GM23248 (cell line): ENCODE data around the gene SPOCK3. TPM values are rescaled to one million over a fixed set of nuclear protein-coding genes. Genes with fewer than 3 reads are reported as not detected.

ENCODE experiments used
- DNase-seq: peaks from one replicate; pipeline ENCODE4 v3.0.0-alpha.2; 2015
- H2AFZ ChIP-seq: fragments of 200-600 bp; sonication (generic); 2 replicates; pipeline ENCODE4 v1.6.1; 2016; ENCODE audit warnings: antibody characterized with exemption
- H3F3A ChIP-seq: fragments of 200-600 bp; sonication (generic); 2 replicates; pipeline ENCODE4 v1.6.1; 2016; ENCODE audit warnings: mild to moderate bottlenecking, antibody characterized with exemption, mixed run types; ENCODE audit not compliant: insufficient read depth
- H3K27ac ChIP-seq: fragments of 200-600 bp; sonication (generic); 2 replicates; pipeline ENCODE4 v1.5.1; 2016; ENCODE audit warnings: mild to moderate bottlenecking
- H3K27me3 ChIP-seq: fragments of 200-600 bp; sonication (generic); replicated peaks from 2 replicates; pipeline ENCODE4 v1.6.1; 2016; ENCODE audit warnings: mild to moderate bottlenecking; ENCODE audit not compliant: insufficient read depth
- H3K36me3 ChIP-seq: fragments of 200-600 bp; sonication (generic); 2 replicates; pipeline ENCODE4 v1.6.1; 2016; ENCODE audit warnings: low read depth, mild to moderate bottlenecking
- H3K4me1 ChIP-seq: fragments of 200-600 bp; sonication (generic); 2 replicates; pipeline ENCODE4 v1.6.1; 2016; ENCODE audit warnings: mild to moderate bottlenecking; ENCODE audit not compliant: insufficient read depth
- H3K4me2 ChIP-seq: fragments of 200-600 bp; sonication (generic); one replicate; pipeline ENCODE4 v1.6.1; 2016; ENCODE audit warnings: mild to moderate bottlenecking; ENCODE audit not compliant: unreplicated experiment
- H3K4me3 ChIP-seq: fragments of 200-600 bp; sonication (generic); 2 replicates; pipeline ENCODE4 v1.5.1; 2016; ENCODE audit warnings: mild to moderate bottlenecking
- H3K79me2 ChIP-seq: fragments of 200-600 bp; sonication (generic); 2 replicates; pipeline ENCODE4 v1.6.1; 2016; ENCODE audit warnings: mild to moderate bottlenecking; ENCODE audit not compliant: insufficient read depth
- H3K9ac ChIP-seq: fragments of 200-600 bp; sonication (generic); 2 replicates; pipeline ENCODE4 v1.6.1; 2016; ENCODE audit warnings: mild to moderate bottlenecking
- H3K9me2 ChIP-seq: fragments of 200-600 bp; sonication (generic); 2 replicates; pipeline ENCODE4 v1.6.1; 2016; ENCODE audit warnings: mixed run types, mild to moderate bottlenecking, moderate library complexity; ENCODE audit not compliant: insufficient read depth
- H3K9me3 ChIP-seq: fragments of 200-600 bp; sonication (generic); one replicate; pipeline ENCODE4 v1.6.1; 2017; ENCODE audit warnings: low read depth
- H4K20me1 ChIP-seq: fragments of 200-600 bp; sonication (generic); 2 replicates; pipeline ENCODE4 v1.6.0; 2016; ENCODE audit not compliant: insufficient read depth
- EZH2 ChIP-seq: fragments of 200-600 bp; sonication (generic); IDR thresholded peaks from 2 replicates; pipeline ENCODE4 v1.6.1; 2018; ENCODE audit warnings: antibody characterized with exemption, mild to moderate bottlenecking; ENCODE audit not compliant: insufficient read depth, poor library complexity, severe bottlenecking
- EZH2phosphoT487 ChIP-seq: fragments of 200-600 bp; sonication (generic); IDR thresholded peaks from 2 replicates; pipeline ENCODE4 v1.6.1; 2018; ENCODE audit warnings: antibody characterized with exemption, moderate library complexity, mild to moderate bottlenecking, low read depth; ENCODE audit not compliant: insufficient read depth
- WGBS, 2 experiments: methylation state at CpG; one replicate each; pipeline ENCODE4 v1.1.6; 2015 to 2017; ENCODE audit warnings: low lambda C conversion rate in 2 of 2, low coverage in 1 of 2; ENCODE audit errors: missing lambda C conversion rate in 2 of 2; 5-methylcytosine and 5-hydroxymethylcytosine counted together
- in situ Hi-C: fragments of 300-500 bp; cut with MboI; formaldehyde crosslinking; loops from 2 replicates; pipeline ENCODE4 v1.15.0; 2020
- polyA plus RNA-seq: library from polyadenylated mRNA; unstranded; fragments of >200 nt; fragmentation: Nextera tagmentation; extraction: Ambion mirVana; gene quantifications from 2 replicates; pipeline ENCODE4 v1.2.1, GENCODE V29; 2016
- total RNA-seq: library from RNA; depleted of rRNA; stranded (reverse); fragments of >200 nt; shearing (Covaris generic); gene quantifications from 2 replicates; pipeline ENCODE4 v1.2.3, GENCODE V29; 2014

Gene SPOCK3
- total and polyA plus RNA-seq, 2 experiments from 2014 or later: not detected

GRCh38 chr4:167171928-167172327, 62.4 kb downstream of the SPOCK3 start:
- in situ Hi-C loops: no loop called here
- no peaks in the 10 kb centered on the region for H3K9me3 ChIP-seq
- WGBS, 2 experiments: 0% methylated on average over 1 of the region's 1 CpG
- TF ChIP-seq EZH2: no peak
- no peak for TF ChIP-seq EZH2phosphoT487
- no peak overlapping the region for H2AFZ ChIP-seq
- H3K79me2 ChIP-seq: no peaks in the 10 kb centered on the region
- no peak overlapping the region for H3K27ac ChIP-seq
- H3K4me2 ChIP-seq: no peak overlapping the region
- no peaks in the 10 kb centered on the region for H3K4me1 ChIP-seq
- no peak overlapping the region for H3K4me3 ChIP-seq
- H3K36me3 ChIP-seq: no peaks in the 10 kb centered on the region
- H3K9ac ChIP-seq: no peak overlapping the region
- no peaks in the 10 kb centered on the region for H3K27me3 ChIP-seq
- no peaks in the 10 kb centered on the region for H4K20me1 ChIP-seq
- no peaks in the 10 kb centered on the region for H3K9me2 ChIP-seq
- H3F3A ChIP-seq: no peaks in the 10 kb centered on the region
- DNase-seq: no peak

DNA sequence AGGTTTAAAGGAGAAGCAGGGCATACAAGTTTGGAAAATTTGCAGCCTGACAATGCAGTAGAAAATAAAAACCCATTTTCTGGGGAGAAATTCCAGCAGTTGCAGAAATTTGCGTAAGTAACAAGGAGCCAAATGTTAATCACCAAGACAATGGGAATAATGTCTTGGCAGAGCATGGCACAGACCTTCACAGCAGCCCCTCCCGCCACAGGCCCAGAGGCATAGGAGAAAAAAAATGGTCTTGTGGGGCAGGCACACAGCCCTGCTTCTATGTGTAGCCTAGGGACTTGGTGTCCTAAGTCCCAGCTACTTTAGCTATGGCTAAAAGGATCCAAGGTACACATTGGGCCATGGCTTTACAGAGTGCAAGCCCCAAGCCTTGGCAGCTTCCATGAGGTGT, 65.7 kb downstream of the SPOCK3 start:
- no peaks in the 10 kb centered on the region for H3K36me3 ChIP-seq
- H3K4me1 ChIP-seq: no peaks in the 10 kb centered on the region
- H3K27me3 ChIP-seq: no peaks in the 10 kb centered on the region
- H2AFZ ChIP-seq: no peak overlapping the region
- WGBS, 2 experiments: 26 to 35% methylated on average over 2 of the region's 2 CpGs
- in situ Hi-C loops: no loop called here
- H3K27ac ChIP-seq: no peak overlapping the region
- TF ChIP-seq EZH2 (no peak), EZH2phosphoT487 (no peak)
- H3K9ac ChIP-seq: no peak overlapping the region
- no peaks in the 10 kb centered on the region for H3K9me3 ChIP-seq
- no peaks in the 10 kb centered on the region for H3K9me2 ChIP-seq
- no peak overlapping the region for H3K4me2 ChIP-seq
- no peaks in the 10 kb centered on the region for H4K20me1 ChIP-seq
- no peak overlapping the region for H3K4me3 ChIP-seq
- H3K79me2 ChIP-seq: no peaks in the 10 kb centered on the region
- no peaks in the 10 kb centered on the region for H3F3A ChIP-seq
- no peak for DNase-seq

DNA sequence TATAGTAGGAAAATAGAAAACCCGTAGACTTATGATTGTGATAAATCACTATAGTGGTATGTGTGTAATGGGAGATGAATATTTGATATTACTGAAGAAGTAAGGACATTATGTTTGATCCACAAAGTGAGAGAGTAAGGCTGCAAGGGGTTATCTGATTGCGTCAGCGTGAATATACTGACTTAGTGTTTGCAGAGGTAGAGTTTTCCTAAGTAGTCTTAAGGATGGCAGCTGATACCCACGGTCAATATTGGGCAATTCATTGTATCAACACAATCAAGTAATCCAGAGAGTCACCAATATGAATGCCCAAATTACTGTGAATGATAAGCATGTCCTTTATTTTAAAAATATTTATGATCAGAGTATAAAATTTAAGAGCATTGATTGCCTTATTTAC, 83.7 kb downstream of the SPOCK3 start:
- 10 to 22% methylated on average over 4 of the region's 4 CpGs for whole genome bisulfite sequencing, 2 experiments
- in situ Hi-C loops: no loop called here
- no peaks in the 10 kb centered on the region for H3F3A ChIP-seq
- no peaks in the 10 kb centered on the region for H3K4me1 ChIP-seq
- no peaks in the 10 kb centered on the region for H4K20me1 ChIP-seq
- H3K9me3 ChIP-seq: no peaks in the 10 kb centered on the region
- H2AFZ ChIP-seq: no peak overlapping the region
- DNase-seq: no peak
- no peaks in the 10 kb centered on the region for H3K27me3 ChIP-seq
- H3K4me2 ChIP-seq: no peak overlapping the region
- no peak for TF ChIP-seq EZH2
- TF ChIP-seq EZH2phosphoT487: no peak
- H3K27ac ChIP-seq: no peak overlapping the region
- no peaks in the 10 kb centered on the region for H3K36me3 ChIP-seq
- no peak overlapping the region for H3K9ac ChIP-seq
- no peaks in the 10 kb centered on the region for H3K79me2 ChIP-seq
- H3K9me2 ChIP-seq: no peaks in the 10 kb centered on the region
- H3K4me3 ChIP-seq: no peak overlapping the region

- Histone ChIP-seq H2AFZ (no peak overlapping the region), H3K27ac (no peak overlapping the region), H3K9me3 (no peaks in the 10 kb centered on the region), H3K27me3 (no peaks in the 10 kb centered on the region), H3K4me3 (no peak overlapping the region), H3K9ac (no peak overlapping the region), H3F3A (no peaks in the 10 kb centered on the region), H3K9me2 (no peaks in the 10 kb centered on the region), H3K4me2 (no peak overlapping the region), H3K79me2 (no peaks in the 10 kb centered on the region), H3K4me1 (no peaks in the 10 kb centered on the region), H4K20me1 (no peaks in the 10 kb centered on the region), H3K36me3 (no peaks in the 10 kb centered on the region)
- 0% methylated on average over 1 of the region's 1 CpG for WGBS, 2 experiments
- in situ Hi-C loops: no loop called here
- TF ChIP-seq EZH2 (no peak), EZH2phosphoT487 (no peak)
- no peak for DNase-seq
Measured at GRCh38 chr4:167144605-167145004, 89.7 kb downstream of the SPOCK3 start.

DNA sequence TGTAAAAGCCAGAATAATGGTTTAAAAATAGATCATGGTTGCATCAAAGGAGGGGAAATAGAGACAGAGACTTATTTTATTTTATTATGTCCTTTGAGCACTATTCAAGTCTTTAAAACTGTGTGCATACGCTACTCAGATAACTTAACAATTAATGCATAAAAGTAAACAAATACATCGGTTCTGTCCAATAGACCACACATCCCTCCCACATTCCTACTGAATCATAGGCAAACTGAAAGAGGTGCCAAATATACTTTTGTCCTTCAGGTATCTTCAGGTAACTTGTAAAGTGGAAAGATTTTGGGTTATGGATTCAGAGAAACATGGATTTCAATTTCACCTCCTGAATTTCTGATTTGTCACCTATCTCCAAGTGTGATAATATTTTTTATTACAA, 91.3 kb downstream of the SPOCK3 start:
- H3K27me3 ChIP-seq: no peaks in the 10 kb centered on the region

More for the DNA sequence above, 91.3 kb downstream of the SPOCK3 start:
- Histone ChIP-seq H3K9me3 (no peaks in the 10 kb centered on the region), H3K36me3 (no peaks in the 10 kb centered on the region), H3K27ac (no peak overlapping the region), H3K79me2 (no peaks in the 10 kb centered on the region), H3K4me3 (no peak overlapping the region), H3F3A (no peaks in the 10 kb centered on the region), H3K9ac (no peak overlapping the region), H3K4me2 (no peak overlapping the region), H4K20me1 (no peaks in the 10 kb centered on the region), H2AFZ (no peak overlapping the region), H3K9me2 (no peaks in the 10 kb centered on the region), H3K4me1 (no peaks in the 10 kb centered on the region)
- no peak for DNase-seq
- TF ChIP-seq EZH2 (no peak), EZH2phosphoT487 (no peak)
- WGBS, 2 experiments: 30 to 33% methylated on average over 2 of the region's 2 CpGs
- in situ Hi-C loops: no loop called here
